GM19351 (cell line): ENCODE measurements around the gene ROBO1.

Experiments used
- ATAC-seq: cut with Tn5 transposase; IDR thresholded peaks from one replicate; pipeline ENCODE4 v1.9.1; 2021; ENCODE audit warnings: mild to moderate bottlenecking, moderate library complexity; ENCODE audit not compliant: unreplicated experiment

ROBO1 gene

GRCh38 chr3:79253271-79253670, 514.5 kb downstream of the ROBO1 start:
- ATAC-seq: no peak

- no peak for ATAC-seq
Observed at GRCh38 chr3:79250746-79251145, 517.1 kb downstream of the ROBO1 start.

- no peak for ATAC-seq
Observed at GRCh38 chr3:79249701-79250100, 518.1 kb downstream of the ROBO1 start.

GRCh38 chr3:79247725-79248043, 520.1 kb downstream of the ROBO1 start:
- no peak for ATAC-seq

GRCh38 chr3:79246875-79247724, 520.7 kb downstream of the ROBO1 start:
- ATAC-seq: no peak

- no peak for ATAC-seq
Observed at GRCh38 chr3:79245284-79246138, 522.3 kb downstream of the ROBO1 start.

- ATAC-seq: no peak
Observed at GRCh38 chr3:79236496-79236895, 531.3 kb downstream of the ROBO1 start.

- ATAC-seq: no peak
Observed at GRCh38 chr3:79233431-79234060, 534.3 kb downstream of the ROBO1 start.

GRCh38 chr3:79230266-79230665, 537.5 kb downstream of the ROBO1 start:
- ATAC-seq: no peak

- ATAC-seq: no peak
Observed at GRCh38 chr3:79217096-79217495, 550.7 kb downstream of the ROBO1 start.

- ATAC-seq: no peak
Observed at GRCh38 chr3:79215286-79215685, 552.5 kb downstream of the ROBO1 start.

GRCh38 chr3:79211586-79212359, 556.0 kb downstream of the ROBO1 start:
- no peak for ATAC-seq

GRCh38 chr3:79204351-79204750, 563.4 kb downstream of the ROBO1 start:
- ATAC-seq: no peak

GRCh38 chr3:79203144-79203519, 564.7 kb downstream of the ROBO1 start:
- ATAC-seq: no peak

GRCh38 chr3:79202471-79203143, 565.2 kb downstream of the ROBO1 start:
- ATAC-seq: no peak

GRCh38 chr3:79200456-79200855, 567.3 kb downstream of the ROBO1 start:
- no peak for ATAC-seq

- no peak for ATAC-seq
Observed at GRCh38 chr3:79199966-79200365, 567.8 kb downstream of the ROBO1 start.

- no peak for ATAC-seq
Observed at GRCh38 chr3:79187426-79187825, 580.4 kb downstream of the ROBO1 start.

GRCh38 chr3:79184251-79184650, 583.5 kb downstream of the ROBO1 start:
- no peak for ATAC-seq

GRCh38 chr3:79183496-79183895, 584.3 kb downstream of the ROBO1 start:
- ATAC-seq: no peak
